ENCODE data around the gene SUN2. TPM values are rescaled to one million over a fixed set of nuclear protein-coding genes. Genes with fewer than 3 reads are reported as not detected.

Gene SUN2
- total and polyA plus RNA-seq, 2 of the 8 experiments (the other 6 are each of a cell fraction or from before 2014, with no cell fraction given) = 5.1 to 10.5 TPM

GRCh38 chr22:38712486-38713207 lies 43.2 kb downstream of the SUN2 start:
- H2AK5ac ChIP-seq (ENCODE audit: low read depth, low read length) = 0 out of 2 replicates have a peak overlapping the region, but pooled peaks have one; percentile 7
- no peak overlapping the region for H3K4ac ChIP-seq (replicated peaks; ENCODE audit: insufficient read length, low read depth, low read length)
- POLR2A ChIA-PET (ENCODE audit: partially characterized antibody) = interaction anchor here (0.6 to 1.3 kb wide), 7 partner anchors 15 to 599 kb away, joined by 3 to 4 read pairs (median 3); no protein-coding TSS in a partner anchor
- no peak overlapping the region for H2BK12ac ChIP-seq (ENCODE audit: low read depth, low read length)
- no peak overlapping the region for H3K14ac ChIP-seq (ENCODE audit: insufficient read length)
- no peak overlapping the region; a peak in 1 of 8 replicates for H3K4me3 ChIP-seq (ENCODE audit: extremely low read depth in 1 of 4, insufficient read depth in 2 of 4, low read depth in 3 of 4, low read length in 4 of 4)
- H3K79me1 ChIP-seq (ENCODE audit: low read depth, low read length) = peaks cover 24% of the 10 kb centered on the region
- H3K9me3 ChIP-seq (ENCODE audit: insufficient read depth in 2 of 2, low read depth in 1 of 2, low read length in 1 of 2) = no peaks in the 10 kb centered on the region
- peaks cover 4 to 11% (median 7%) of the 10 kb centered on the region in 4 experiments for H3K4me1 ChIP-seq (replicated peaks in 1 of 4; ENCODE audit: control insufficient read depth in 3 of 4, insufficient read depth in 4 of 4, low read length in 3 of 4)
- CTCF ChIA-PET (ENCODE audit: partially characterized antibody) = interaction anchor here (0.6 to 5.1 kb wide), 7 partner anchors 10 to 666 kb away, joined by 3 to 26 read pairs (median 4); partner anchors contain the start of gene TOMM22
- no peak overlapping the region for H4K91ac ChIP-seq (replicated peaks; ENCODE audit: insufficient read length, low read length)
- H3K56ac ChIP-seq (replicated peaks; ENCODE audit: insufficient read length, low read depth, low read length) = no peak overlapping the region
- H2BK20ac ChIP-seq (ENCODE audit: low read length) = no peak overlapping the region
- H2BK15ac ChIP-seq (ENCODE audit: low read length) = no peak overlapping the region
- H2BK120ac ChIP-seq (replicated peaks; ENCODE audit: low read depth, low read length) = no peak overlapping the region
- H3K9ac ChIP-seq (replicated peaks in 1 of 4; ENCODE audit: extremely low read depth in 1 of 4, low read depth in 3 of 4, low read length in 3 of 4) = no peak overlapping the region; a peak in 1 of 7 replicates
- H3K27me3 ChIP-seq (replicated peaks in 1 of 4; ENCODE audit: control insufficient read depth in 3 of 4, extremely low read depth in 1 of 4, insufficient read depth in 3 of 4, low read length in 3 of 4) = no peaks in the 10 kb centered on the region
- no peak overlapping the region for H4K5ac ChIP-seq (ENCODE audit: insufficient read length, low read depth, low read length)
- H3K23ac ChIP-seq (ENCODE audit: insufficient read length) = no peak overlapping the region
- no peak overlapping the region for H3K18ac ChIP-seq (ENCODE audit: extremely low read depth, low read length)
- WGBS, 2 experiments (ENCODE audit: extremely low coverage in 1 of 2, insufficient coverage in 1 of 2, insufficient read length in 1 of 2, insufficient replicate concordance in 2 of 2, low coverage in 1 of 2, low lambda C conversion rate in 2 of 2, missing lambda C conversion rate in 1 of 2) = 79% methylated on average over 11 of the region's 11 CpGs; no CpG with 5 or more reads in 1 of the 2 experiments
- H3K79me2 ChIP-seq (ENCODE audit: control insufficient read depth in 1 of 2, insufficient read depth in 2 of 2, low read length in 2 of 2) = peaks cover 15 to 82% of the 10 kb centered on the region in 2 experiments
- H3K23me2 ChIP-seq (ENCODE audit: low read depth, low read length) = no peaks in the 10 kb centered on the region
- no peak overlapping the region for H2AFZ ChIP-seq (ENCODE audit: low read length)
- H2BK5ac ChIP-seq (ENCODE audit: low read depth, low read length) = 0 out of 2 replicates have a peak overlapping the region, but pooled peaks have one; percentile 10
- H3K27ac ChIP-seq (ENCODE audit: low read depth, low read length) = no peak overlapping the region
- no peak for DNase-seq (ENCODE audit: low read depth in 1 of 2, low spot score in 2 of 2)
- H3K4me2 ChIP-seq (ENCODE audit: insufficient read depth in 1 of 2, low read depth in 2 of 2, low read length in 2 of 2) = peak overlapping the region; percentile 1 to 47; a peak in 3 of 4 replicates
- no peak overlapping the region for H4K8ac ChIP-seq (ENCODE audit: extremely low read depth, insufficient read depth, low read length)
- FAIRE-seq = no peak
- peaks cover under 1 to 43% (median 18%) of the 10 kb centered on the region in 4 experiments; a peak in 6 of 8 replicates for H3K36me3 ChIP-seq (ENCODE audit: control insufficient read depth in 2 of 4, insufficient read depth in 4 of 4, low read length in 3 of 4)
- H4K20me1 ChIP-seq (replicated peaks in 1 of 2; ENCODE audit: control insufficient read depth in 1 of 2, insufficient read depth in 2 of 2, low read length in 2 of 2) = peaks cover 15 to 34% of the 10 kb centered on the region in 2 experiments
- TF ChIP-seq PHF8 (conservative IDR thresholded peaks at IDR 0.05; ENCODE audit: low read depth, low read length) (no peak), GTF2F1 (IDR thresholded peaks at IDR 0.05; ENCODE audit: borderline replicate concordance, low read depth, low read length) (no peak), KDM5A (IDR thresholded peaks at IDR 0.05; ENCODE audit: low read length) (no peak), CREB1 (IDR thresholded peaks at IDR 0.05) (no peak), POU5F1 (IDR thresholded peaks at IDR 0.05; ENCODE audit: low read depth, low read length) (no peak), HDAC2 (IDR thresholded peaks at IDR 0.05; ENCODE audit: borderline replicate concordance in 1 of 2, low read depth in 2 of 2, low read length in 2 of 2) (no peak)
- TF ChIP-seq, protein P1, sequence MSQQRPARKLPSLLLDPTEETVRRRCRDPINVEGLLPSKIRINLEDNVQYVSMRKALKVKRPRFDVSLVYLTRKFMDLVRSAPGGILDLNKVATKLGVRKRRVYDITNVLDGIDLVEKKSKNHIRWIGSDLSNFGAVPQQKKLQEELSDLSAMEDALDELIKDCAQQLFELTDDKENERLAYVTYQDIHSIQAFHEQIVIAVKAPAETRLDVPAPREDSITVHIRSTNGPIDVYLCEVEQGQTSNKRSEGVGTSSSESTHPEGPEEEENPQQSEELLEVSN (IDR thresholded peaks at IDR 0.05) = no peak
